Kidney (tissue), 14 donors: ENCODE data around the gene MRPL1. TPM values are rescaled to one million over a fixed set of nuclear protein-coding genes. Genes with fewer than 3 reads are reported as not detected.

ENCODE experiments used
- DNase-seq, 5 donors: peaks; one replicate each; pipeline ENCODE4 v3.0.0-alpha.2; 2013 to 2020
- FAIRE-seq: peaks from 2 replicates; lab custom pipeline; 2012; peaks lifted over from hg19 to GRCh38; lab: Jason Lieb, UNC
- H3K27ac ChIP-seq, 2 donors: one replicate each; pipeline ENCODE4 v1.7.0; 2013; ENCODE audit warnings: low read depth in 2 of 2, low read length in 2 of 2, inconsistent platforms in 1 of 2
- H3K27me3 ChIP-seq: one replicate; pipeline ENCODE4 v1.7.1; 2013; ENCODE audit warnings: low read length, inconsistent platforms; ENCODE audit not compliant: control insufficient read depth, insufficient read depth
- H3K36me3 ChIP-seq, 3 donors: one replicate each; pipeline versions ENCODE4 v1.7.0 to v1.7.1; 2013; ENCODE audit warnings: low read length in 3 of 3, control low read depth in 1 of 3, inconsistent platforms in 1 of 3; ENCODE audit not compliant: insufficient read depth in 3 of 3, control insufficient read depth in 2 of 3
- H3K4me1 ChIP-seq, 3 donors: one replicate each; pipeline versions ENCODE4 v1.7.0 to v1.7.1; 2013; ENCODE audit warnings: low read length in 3 of 3, inconsistent platforms in 1 of 3, low read depth in 1 of 3; ENCODE audit not compliant: control insufficient read depth in 2 of 3, insufficient read depth in 2 of 3
- H3K4me3 ChIP-seq, 3 donors: one replicate each; pipeline versions ENCODE4 v1.7.0 to v1.8.1; 2013; ENCODE audit warnings: low read length in 3 of 3, control low read depth in 1 of 3, inconsistent platforms in 1 of 3
- H3K9ac ChIP-seq, 3 donors: one replicate each; pipeline versions ENCODE4 v1.7.0 to v1.7.1; 2013; ENCODE audit warnings: low read length in 3 of 3, control low read depth in 1 of 3, inconsistent platforms in 1 of 3
- H3K9me3 ChIP-seq, 3 donors: one replicate each; pipeline versions ENCODE4 v1.7.0 to v1.7.1; 2013; ENCODE audit warnings: low read length in 3 of 3, control low read depth in 1 of 3, inconsistent platforms in 1 of 3; ENCODE audit not compliant: control insufficient read depth in 2 of 3, insufficient read depth in 1 of 3
- CTCF ChIP-seq: IDR thresholded peaks from 3 replicates; pipeline ENCODE4 v1.5.1; 2012; ENCODE audit warnings: mild to moderate bottlenecking, moderate library complexity, borderline replicate concordance; ENCODE audit not compliant: insufficient read depth; ENCODE audit errors: extremely low read depth
- intact Hi-C: fragments of 100-400 bp; cut with DNase I; formaldehyde crosslinking; loops from one replicate; pipeline ENCODE4 v1.11.1; 2022
- polyA plus RNA-seq: library from polyadenylated mRNA; stranded (reverse); fragments of 350-450 nt; fragmentation: Illumina TruSeq; extraction: RNeasy Lipid Tissue Mini Kit (QIAGEN cat#74804); gene quantifications from one replicate; pipeline ENCODE4 v1.2.3, GENCODE V29; 2014; ENCODE audit warnings: low read depth, low replicate concordance; ENCODE audit not compliant: insufficient read depth
- total RNA-seq: library from RNA; stranded (reverse); fragmentation: NEBNext Ultra II Directional; extraction: Animal tissue kit (Norgen Biotek cat#: 25700); gene quantifications from one replicate; pipeline ENCODE4 v1.2.1, GENCODE V29; 2021
- donor health status: control.
- donor health status: control.
- donor health status: control.
- donor health status: control.
- donor health status: control.
- donor health status: DM: yes; HTN: yes; CAD: no.
- donor health status: Normal renal cell carcinoma (clear cell type).

The MRPL1 gene
- total and polyA plus RNA-seq, 2 donors from 2014 or later: 29.8 to 61.0 TPM

GRCh38 chr4:77956917-77957316 is 94.3 kb downstream of the MRPL1 start:
- peaks cover 0 to 6% (median 0%) of the 10 kb centered on the region in 3 donors for H3K36me3 ChIP-seq
- H3K27ac ChIP-seq: no peak overlapping the region
- no peak for TF ChIP-seq CTCF
- H3K27me3 ChIP-seq: no peaks in the 10 kb centered on the region
- no peak overlapping the region for H3K9ac ChIP-seq
- intact Hi-C loops: loop anchor here (5.0 kb wide), 1 partner anchor 560 kb away; no protein-coding TSS in a partner anchor
- DNase-seq (no peak), FAIRE-seq (no peak)
- H3K9me3 ChIP-seq: no peaks in the 10 kb centered on the region
- H3K4me3 ChIP-seq: no peak overlapping the region
- H3K4me1 ChIP-seq: no peaks in the 10 kb centered on the region

GRCh38 chr4:77958897-77959296 is 96.3 kb downstream of the MRPL1 start:
- intact Hi-C loops: loop anchor here (5.0 kb wide), 1 partner anchor 558 kb away; no protein-coding TSS in a partner anchor
- Histone ChIP-seq H3K4me1 (no peaks in the 10 kb centered on the region), H3K9ac (no peak overlapping the region), H3K9me3 (no peaks in the 10 kb centered on the region), H3K36me3 (peaks cover 0 to 1% (median 0%) of the 10 kb centered on the region in 3 donors), H3K27me3 (no peaks in the 10 kb centered on the region), H3K4me3 (no peak overlapping the region), H3K27ac (no peak overlapping the region)
- DNase-seq (no peak), FAIRE-seq (no peak)
- no peak for TF ChIP-seq CTCF

- DNase-seq (peak in 3 of 5 donors; percentile 17 to 83 (median 68)), FAIRE-seq (peak; percentile 83)
- peak overlapping the region in 1 of 3 donors; percentile 23 for H3K9ac ChIP-seq
- no peak overlapping the region for H3K27ac ChIP-seq
- no peaks in the 10 kb centered on the region for H3K27me3 ChIP-seq
- H3K4me3 ChIP-seq: peak overlapping the region in 2 of 3 donors; percentile 35 to 44
- peak; percentile 64 for TF ChIP-seq CTCF
- no peaks in the 10 kb centered on the region for H3K36me3 ChIP-seq
- no peaks in the 10 kb centered on the region for H3K4me1 ChIP-seq
- intact Hi-C loops: loop anchor here (5.0 kb wide), 1 partner anchor 558 kb away; no protein-coding TSS in a partner anchor
- H3K9me3 ChIP-seq: no peaks in the 10 kb centered on the region
These were observed 97.1 kb downstream of the MRPL1 start for GRCh38 chr4:77959566-77960338.
